Karpas-422 (cell line): ENCODE results near the gene MRO. TPM values are rescaled to one million over a fixed set of nuclear protein-coding genes. Genes with fewer than 3 reads are reported as not detected.
A peak's percentile ranks its signal among the peaks of the same experiment; 100 is the strongest.
"Not testable (repeated sequence)": the region's sequence is repeated elsewhere in the genome, so short reads cannot be mapped to it uniquely, and the experiment has no call there.

Source experiments
- DNase-seq: peaks from one replicate; pipeline ENCODE4 v3.0.0-alpha.2; 2015
- H2AFZ ChIP-seq: fragments of 200-600 bp; sonication (generic); 2 replicates; pipeline ENCODE4 v1.6.1; 2014; ENCODE audit warnings: antibody characterized with exemption, low read length, mixed read lengths
- H3K27ac ChIP-seq: fragments of 200-600 bp; sonication (generic); 2 replicates; pipeline ENCODE4 v1.5.1; 2014; ENCODE audit warnings: mild to moderate bottlenecking, low read length, moderate library complexity
- H3K27me3 ChIP-seq: fragments of 200-600 bp; sonication (generic); 2 replicates; pipeline ENCODE4 v1.6.1; 2014; ENCODE audit warnings: low read length, mixed read lengths
- H3K36me3 ChIP-seq: fragments of 200-600 bp; sonication (generic); 2 replicates; pipeline ENCODE4 v1.6.1; 2014; ENCODE audit warnings: low read length, mixed read lengths; ENCODE audit not compliant: insufficient read depth
- H3K4me1 ChIP-seq: fragments of 200-600 bp; sonication (generic); 2 replicates; pipeline ENCODE4 v1.6.1; 2014; ENCODE audit warnings: mild to moderate bottlenecking, low read length, mixed read lengths
- H3K4me2 ChIP-seq: fragments of 200-600 bp; sonication (generic); 2 replicates; pipeline ENCODE4 v1.6.1; 2014; ENCODE audit warnings: low read length, low read depth, mild to moderate bottlenecking; ENCODE audit not compliant: poor library complexity, severe bottlenecking
- H3K4me3 ChIP-seq: fragments of 200-600 bp; sonication (generic); 2 replicates; pipeline ENCODE4 v1.5.1; 2014; ENCODE audit warnings: mild to moderate bottlenecking, antibody characterized with exemption, low read length, mixed read lengths
- H3K79me2 ChIP-seq: fragments of 200-600 bp; sonication (generic); 2 replicates; pipeline ENCODE4 v1.6.1; 2014; ENCODE audit warnings: mild to moderate bottlenecking, low read length, mixed read lengths
- H3K9ac ChIP-seq: fragments of 200-600 bp; sonication (generic); 2 replicates; pipeline ENCODE4 v1.6.0; 2014; ENCODE audit warnings: low read length
- H3K9me2 ChIP-seq: fragments of 200-600 bp; sonication (generic), shearing (Covaris generic); replicated peaks from 2 replicates; pipeline ENCODE4 v1.6.0; 2014; ENCODE audit warnings: mild to moderate bottlenecking, low read length, moderate library complexity; ENCODE audit not compliant: insufficient read depth
- H3K9me3 ChIP-seq: fragments of 300-700, 200-600 bp; sonication (generic); 2 replicates; pipeline ENCODE4 v1.6.1; 2014; ENCODE audit warnings: low read length, mixed read lengths
- H4K20me1 ChIP-seq: fragments of 200-600 bp; sonication (generic); 2 replicates; pipeline ENCODE4 v1.6.1; 2014; ENCODE audit warnings: mild to moderate bottlenecking, antibody characterized with exemption, low read length, low read depth; ENCODE audit not compliant: insufficient read depth
- total RNA-seq: library from RNA; depleted of rRNA; stranded (reverse); fragments of >200 nt; shearing (Covaris generic); gene quantifications from 2 replicates; pipeline ENCODE4 v1.2.3, GENCODE V29; 2014; ENCODE audit warnings: low replicate concordance

Gene MRO
- total RNA-seq, 1 experiment from 2014 or later: 3.2 TPM

GRCh38 chr18:50844960-50845359 is 25.1 kb upstream of the MRO start:
- Histone ChIP-seq H2AFZ (no peak overlapping the region), H3K4me1 (peaks cover 3% of the 10 kb centered on the region; the same call in 1 of the 2 replicates), H3K4me3 (no peak overlapping the region), H3K27me3 (no peaks in the 10 kb centered on the region), H3K9me3 (no peaks in the 10 kb centered on the region), H3K36me3 (no peaks in the 10 kb centered on the region), H3K4me2 (no peak overlapping the region), H3K9ac (no peak overlapping the region), H3K79me2 (no peaks in the 10 kb centered on the region), H3K27ac (no peak overlapping the region), H3K9me2 (no peaks in the 10 kb centered on the region), H4K20me1 (no peaks in the 10 kb centered on the region)
- no peak for DNase-seq

DNA sequence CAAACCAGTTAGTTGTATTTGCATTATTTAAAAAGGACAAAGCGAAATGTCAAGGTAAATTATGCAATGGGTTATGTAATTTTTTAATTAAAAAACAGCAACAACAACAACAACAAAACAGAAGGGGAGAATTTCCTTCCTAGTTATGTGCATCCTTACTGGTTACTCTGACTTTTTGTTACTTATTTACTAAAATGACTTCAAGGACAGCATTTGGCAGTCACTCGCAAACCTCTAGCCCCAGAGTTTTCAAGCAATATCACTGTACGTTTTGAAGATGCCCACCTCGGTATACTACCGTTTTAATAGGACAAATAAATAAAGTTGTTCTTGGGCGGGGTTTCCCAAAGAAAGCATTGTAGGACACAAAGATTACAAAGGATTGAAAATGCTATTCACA is 24.7 kb upstream of the MRO start:
- no peak overlapping the region for H3K27ac ChIP-seq
- H3K27me3 ChIP-seq: no peaks in the 10 kb centered on the region
- peaks cover 3% of the 10 kb centered on the region; the same call in 1 of the 2 replicates for H3K4me1 ChIP-seq
- H3K4me2 ChIP-seq: no peak overlapping the region
- no peak for DNase-seq
- H2AFZ ChIP-seq: no peak overlapping the region
- H3K79me2 ChIP-seq: no peaks in the 10 kb centered on the region
- H4K20me1 ChIP-seq: no peaks in the 10 kb centered on the region
- H3K9me3 ChIP-seq: no peaks in the 10 kb centered on the region
- no peaks in the 10 kb centered on the region for H3K36me3 ChIP-seq
- H3K9me2 ChIP-seq: no peaks in the 10 kb centered on the region
- no peak overlapping the region for H3K4me3 ChIP-seq
- H3K9ac ChIP-seq: no peak overlapping the region

DNA sequence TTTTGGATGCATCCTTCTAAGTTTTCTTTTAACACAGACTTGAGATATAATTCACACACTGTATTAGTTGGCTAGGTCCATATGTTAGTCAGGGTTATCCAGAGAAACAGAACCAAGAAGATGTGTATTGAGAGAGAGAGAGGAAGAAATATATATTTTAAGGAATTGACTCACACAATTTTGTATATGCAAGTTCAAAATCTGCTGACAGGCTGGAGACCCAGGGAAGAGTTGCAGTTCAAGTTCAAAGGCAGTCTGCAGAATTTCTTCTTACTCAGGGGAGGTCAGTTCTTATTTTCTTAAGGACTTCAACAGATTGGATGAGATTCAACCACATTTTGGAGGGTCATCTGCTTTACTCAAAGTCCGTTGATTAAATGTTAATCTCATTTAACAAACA is 23.0 kb upstream of the MRO start:
- no peaks in the 10 kb centered on the region for H3K36me3 ChIP-seq
- no peaks in the 10 kb centered on the region for H3K27me3 ChIP-seq
- no peak overlapping the region for H3K27ac ChIP-seq
- H2AFZ ChIP-seq: no peak overlapping the region
- no peak overlapping the region for H3K4me2 ChIP-seq
- H4K20me1 ChIP-seq: no peaks in the 10 kb centered on the region
- H3K9ac ChIP-seq: no peak overlapping the region
- no peaks in the 10 kb centered on the region for H3K9me2 ChIP-seq
- H3K4me1 ChIP-seq: peaks cover 3% of the 10 kb centered on the region; the same call in 1 of the 2 replicates
- H3K4me3 ChIP-seq: no peak overlapping the region
- no peaks in the 10 kb centered on the region for H3K9me3 ChIP-seq
- no peaks in the 10 kb centered on the region for H3K79me2 ChIP-seq
- DNase-seq: no peak

DNA sequence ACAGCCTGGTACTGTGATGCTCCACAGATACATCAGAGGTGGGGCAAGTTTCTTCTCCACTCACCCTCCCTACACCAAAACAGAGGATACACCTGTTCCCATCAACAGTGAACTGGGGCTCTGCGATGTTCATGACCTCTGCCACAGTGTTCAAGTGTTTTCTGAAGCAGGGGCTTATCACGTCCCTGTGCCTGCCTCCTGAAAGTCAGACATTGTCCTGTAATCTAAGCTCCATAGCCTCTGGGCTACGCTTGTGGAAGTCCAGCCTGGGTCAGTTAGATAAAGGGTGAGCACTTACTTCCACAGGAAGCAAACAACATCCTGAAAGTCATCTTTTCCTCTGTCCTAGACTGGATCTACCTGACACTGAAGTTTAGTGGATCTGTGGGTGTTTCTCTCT is 20.2 kb upstream of the MRO start:
- Histone ChIP-seq H3K9ac (no peak overlapping the region), H4K20me1 (no peaks in the 10 kb centered on the region), H3K27ac (no peak overlapping the region), H3K36me3 (no peaks in the 10 kb centered on the region), H3K4me2 (no peak overlapping the region), H2AFZ (no peak overlapping the region), H3K4me1 (peaks cover 30% of the 10 kb centered on the region), H3K79me2 (no peaks in the 10 kb centered on the region), H3K9me3 (no peaks in the 10 kb centered on the region), H3K9me2 (no peaks in the 10 kb centered on the region), H3K4me3 (no peak overlapping the region), H3K27me3 (no peaks in the 10 kb centered on the region)
- no peak for DNase-seq

DNA sequence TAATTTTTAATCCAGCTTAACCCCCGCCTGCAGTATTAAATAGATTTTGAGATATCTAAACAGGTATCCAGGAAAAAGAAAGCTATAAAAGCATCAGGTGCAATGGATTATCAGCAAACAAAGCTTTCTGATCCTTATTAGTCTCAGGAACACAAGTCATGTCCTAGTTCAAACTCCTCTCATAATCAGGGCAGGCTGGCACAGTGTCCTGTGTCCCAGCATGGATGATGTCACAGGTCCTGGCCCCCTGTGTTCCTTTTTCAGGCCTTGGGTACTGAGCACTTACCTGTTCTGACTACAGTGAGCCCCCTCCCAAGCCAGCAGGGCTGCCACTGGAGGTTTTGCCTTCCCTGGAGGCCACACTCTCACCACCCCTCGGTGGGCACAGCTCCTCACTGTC is 19.5 kb upstream of the MRO start:
- Histone ChIP-seq H3K79me2 (no peaks in the 10 kb centered on the region), H3K4me2 (no peak overlapping the region), H3K9me3 (no peaks in the 10 kb centered on the region)

DNA sequence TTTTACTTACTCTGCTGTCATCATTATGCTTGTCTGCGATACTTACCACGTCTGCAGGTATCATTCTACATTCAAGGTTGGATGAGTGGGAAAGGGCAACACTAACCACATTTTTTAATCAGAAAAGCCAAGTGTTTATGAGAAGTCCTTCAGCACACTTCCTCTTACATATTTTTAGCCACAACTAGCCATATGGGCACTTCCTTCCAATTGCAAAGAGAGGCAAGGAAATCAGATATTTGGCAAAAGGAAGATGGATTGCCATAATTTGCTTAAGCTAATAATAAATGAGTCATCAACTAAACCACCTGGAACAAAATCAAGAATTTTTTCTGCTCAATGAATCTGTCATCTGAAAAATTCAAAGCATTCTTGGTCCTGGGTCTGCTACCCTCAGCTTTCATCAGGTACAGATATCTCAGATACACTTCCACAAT is 16.7 kb upstream of the MRO start:
- peak; percentile 88 for DNase-seq
- H3K9me3 ChIP-seq: no peaks in the 10 kb centered on the region
- no peaks in the 10 kb centered on the region for H3K36me3 ChIP-seq
- no peak overlapping the region for H2AFZ ChIP-seq
- H3K4me1 ChIP-seq: peaks cover 37% of the 10 kb centered on the region
- peak overlapping the region; percentile 80 for H3K27ac ChIP-seq
- no peaks in the 10 kb centered on the region for H3K27me3 ChIP-seq
- H3K4me2 ChIP-seq: peak overlapping the region; percentile 60
- H4K20me1 ChIP-seq: no peaks in the 10 kb centered on the region
- H3K4me3 ChIP-seq: peak overlapping the region; percentile 43; the same call in 1 of the 2 replicates
- no peaks in the 10 kb centered on the region for H3K9me2 ChIP-seq
- H3K9ac ChIP-seq: peak overlapping the region; percentile 41
- H3K79me2 ChIP-seq: no peaks in the 10 kb centered on the region

More for the DNA sequence above, 19.5 kb upstream of the MRO start:
- no peaks in the 10 kb centered on the region for H3K27me3 ChIP-seq
- no peaks in the 10 kb centered on the region for H3K9me2 ChIP-seq
- no peak overlapping the region for H3K27ac ChIP-seq
- no peak overlapping the region for H2AFZ ChIP-seq
- no peak overlapping the region for H3K9ac ChIP-seq
- peaks cover 30% of the 10 kb centered on the region for H3K4me1 ChIP-seq
- no peaks in the 10 kb centered on the region for H3K36me3 ChIP-seq
- no peaks in the 10 kb centered on the region for H4K20me1 ChIP-seq
- no peak overlapping the region for H3K4me3 ChIP-seq
- no peak for DNase-seq

DNA sequence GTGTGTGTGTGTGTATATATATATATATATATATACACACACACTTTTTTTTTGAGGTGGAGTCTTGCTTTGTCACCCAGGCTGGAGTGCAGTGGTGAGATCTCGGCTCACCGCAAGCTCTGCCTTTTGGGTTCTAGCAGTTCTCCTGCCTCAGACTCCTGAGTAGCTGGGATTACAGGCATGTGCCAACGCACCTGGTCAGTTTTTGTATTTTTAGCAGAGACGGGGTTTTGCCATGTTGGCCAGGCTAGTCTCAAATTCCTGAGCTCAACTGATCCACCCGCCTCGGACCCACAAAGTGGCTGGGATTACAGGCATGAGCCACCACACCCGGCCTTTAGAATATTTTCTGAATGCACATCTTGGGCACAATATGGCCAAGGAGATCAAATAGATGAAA is 13.7 kb upstream of the MRO start:
- H3K9me2 ChIP-seq: not testable (repeated sequence)

GRCh38 chr18:50832754-50833153 is 12.9 kb upstream of the MRO start:
- Histone ChIP-seq H3K9me3 (no peaks in the 10 kb centered on the region), H3K9ac (no peak overlapping the region), H3K9me2 (no peaks in the 10 kb centered on the region), H2AFZ (peak overlapping the region; percentile 46; the same call in 1 of the 2 replicates), H3K4me3 (no peak overlapping the region), H3K36me3 (no peaks in the 10 kb centered on the region), H4K20me1 (no peaks in the 10 kb centered on the region), H3K27me3 (no peaks in the 10 kb centered on the region), H3K79me2 (no peaks in the 10 kb centered on the region), H3K27ac (peak overlapping the region; percentile 19), H3K4me2 (peak overlapping the region; percentile 12), H3K4me1 (peaks cover 40% of the 10 kb centered on the region)
- peak; percentile 50 for DNase-seq

More for the DNA sequence above, 13.7 kb upstream of the MRO start:
- not testable (repeated sequence) for H3K4me2 ChIP-seq, H4K20me1 ChIP-seq, DNase-seq, H3K27ac ChIP-seq, H3K79me2 ChIP-seq, H3K9me3 ChIP-seq, H2AFZ ChIP-seq, H3K9ac ChIP-seq, H3K27me3 ChIP-seq, H3K4me3 ChIP-seq, H3K36me3 ChIP-seq
- H3K4me1 ChIP-seq: peaks cover 40% of the 10 kb centered on the region

- DNase-seq: no peak
Observed at GRCh38 chr18:50830544-50830943, 10.7 kb upstream of the MRO start.

More at GRCh38 chr18:50830544-50830943, 10.7 kb upstream of the MRO start:
- no peak overlapping the region for H3K4me3 ChIP-seq
- no peaks in the 10 kb centered on the region for H3K9me2 ChIP-seq
- H3K79me2 ChIP-seq: no peaks in the 10 kb centered on the region
- H3K27ac ChIP-seq: no peak overlapping the region
- H3K9me3 ChIP-seq: no peaks in the 10 kb centered on the region
- H4K20me1 ChIP-seq: no peaks in the 10 kb centered on the region
- H3K36me3 ChIP-seq: no peaks in the 10 kb centered on the region
- 0 out of 2 replicates have a peak overlapping the region, but pooled peaks have one; percentile 20 for H2AFZ ChIP-seq
- no peaks in the 10 kb centered on the region for H3K27me3 ChIP-seq
- no peak overlapping the region for H3K4me2 ChIP-seq
- H3K9ac ChIP-seq: no peak overlapping the region
- H3K4me1 ChIP-seq: peaks cover 19% of the 10 kb centered on the region
